SKM-1 treated with dmso at 0.1 percent for 144 hours (cell line): ENCODE data around the gene GSAP.

Source experiments
- DNase-seq: peaks from one replicate; lab custom pipeline; 2025; ENCODE audit not compliant: unreplicated experiment; lab: John Stamatoyannopoulos, UW

Gene GSAP

GRCh38 chr7:77409739-77410547, 6.2 kb downstream of the GSAP start:
- DNase-seq = peak; percentile 99

GRCh38 chr7:77409005-77409738, 7.0 kb downstream of the GSAP start:
- no peak for DNase-seq

- peak; percentile 27 for DNase-seq
These were observed 8.2 kb downstream of the GSAP start for GRCh38 chr7:77407906-77408305.

GRCh38 chr7:77406421-77406820, 9.7 kb downstream of the GSAP start:
- no peak for DNase-seq

GRCh38 chr7:77404641-77405040, 11.5 kb downstream of the GSAP start:
- no peak for DNase-seq

GRCh38 chr7:77403957-77404356, 12.2 kb downstream of the GSAP start:
- DNase-seq = no peak

- DNase-seq = no peak
These were observed 13.3 kb downstream of the GSAP start for GRCh38 chr7:77402818-77403217.

GRCh38 chr7:77401002-77401401, 15.1 kb downstream of the GSAP start:
- no peak for DNase-seq

- no peak for DNase-seq
These were observed 16.3 kb downstream of the GSAP start for GRCh38 chr7:77399816-77400215.

GRCh38 chr7:77396894-77397547, 19.1 kb downstream of the GSAP start:
- DNase-seq = no peak

- DNase-seq = no peak
These were observed 20.5 kb downstream of the GSAP start for GRCh38 chr7:77395626-77396025.

GRCh38 chr7:77393954-77394353, 22.2 kb downstream of the GSAP start:
- DNase-seq = no peak

- DNase-seq = no peak
These were observed 22.9 kb downstream of the GSAP start for GRCh38 chr7:77393261-77393660.

GRCh38 chr7:77391230-77391629, 24.9 kb downstream of the GSAP start:
- DNase-seq = no peak

GRCh38 chr7:77388055-77388641, 28.0 kb downstream of the GSAP start:
- no peak for DNase-seq

GRCh38 chr7:77386165-77386822, 29.9 kb downstream of the GSAP start:
- DNase-seq = no peak

- DNase-seq = no peak
These were observed 32.8 kb downstream of the GSAP start for GRCh38 chr7:77383333-77383740.

- DNase-seq = no peak
These were observed 33.6 kb downstream of the GSAP start for GRCh38 chr7:77382532-77382931.

GRCh38 chr7:77378584-77378983, 37.6 kb downstream of the GSAP start:
- no peak for DNase-seq

- DNase-seq = no peak
These were observed 45.5 kb downstream of the GSAP start for GRCh38 chr7:77370606-77371005.

- no peak for DNase-seq
These were observed 47.2 kb downstream of the GSAP start for GRCh38 chr7:77368974-77369373.
